ENCODE results near the gene SLC12A7. TPM values are rescaled to one million over a fixed set of nuclear protein-coding genes. Genes with fewer than 3 reads are reported as not detected.

SLC12A7 gene
- total RNA-seq, 1 donor: 3.4 TPM

DNA sequence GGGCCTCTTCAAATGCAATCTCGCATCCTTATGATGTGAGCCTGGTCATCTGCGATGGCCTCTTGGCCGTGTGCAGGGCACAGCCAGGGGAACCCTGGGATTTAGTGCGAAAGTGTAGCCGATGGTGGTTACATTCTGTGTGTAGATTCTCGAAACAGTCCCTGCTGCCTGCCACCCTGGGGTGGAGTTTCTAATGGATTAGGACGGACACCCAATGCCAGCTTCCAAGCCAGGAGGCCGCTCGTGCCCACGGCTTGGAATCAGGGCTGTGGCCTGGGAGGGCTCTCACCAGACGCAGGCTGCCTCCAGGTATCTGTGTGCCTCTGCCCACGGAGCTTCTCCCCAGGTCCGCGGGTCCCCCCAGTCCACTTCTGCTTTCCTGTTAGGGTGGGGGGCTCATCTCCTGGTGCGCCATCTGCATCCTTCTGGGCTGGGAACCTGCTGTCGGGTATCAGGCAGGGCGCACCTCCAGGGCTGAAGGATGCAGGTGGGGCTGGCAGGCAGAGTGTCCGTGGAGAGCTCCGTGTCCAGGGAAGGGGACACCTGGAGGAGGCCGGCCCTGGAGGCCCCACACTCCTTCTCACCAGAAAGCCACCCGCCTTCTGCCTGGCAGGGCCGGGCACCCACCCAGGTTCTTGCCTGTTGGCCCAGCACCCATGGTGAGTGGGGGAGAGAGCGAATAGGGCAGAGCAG is 3.4 kb upstream of the SLC12A7 start:
- H3K4me3 ChIP-seq (ENCODE audit: low read depth, low read length): no peak overlapping the region
- TF ChIP-seq, protein P1, sequence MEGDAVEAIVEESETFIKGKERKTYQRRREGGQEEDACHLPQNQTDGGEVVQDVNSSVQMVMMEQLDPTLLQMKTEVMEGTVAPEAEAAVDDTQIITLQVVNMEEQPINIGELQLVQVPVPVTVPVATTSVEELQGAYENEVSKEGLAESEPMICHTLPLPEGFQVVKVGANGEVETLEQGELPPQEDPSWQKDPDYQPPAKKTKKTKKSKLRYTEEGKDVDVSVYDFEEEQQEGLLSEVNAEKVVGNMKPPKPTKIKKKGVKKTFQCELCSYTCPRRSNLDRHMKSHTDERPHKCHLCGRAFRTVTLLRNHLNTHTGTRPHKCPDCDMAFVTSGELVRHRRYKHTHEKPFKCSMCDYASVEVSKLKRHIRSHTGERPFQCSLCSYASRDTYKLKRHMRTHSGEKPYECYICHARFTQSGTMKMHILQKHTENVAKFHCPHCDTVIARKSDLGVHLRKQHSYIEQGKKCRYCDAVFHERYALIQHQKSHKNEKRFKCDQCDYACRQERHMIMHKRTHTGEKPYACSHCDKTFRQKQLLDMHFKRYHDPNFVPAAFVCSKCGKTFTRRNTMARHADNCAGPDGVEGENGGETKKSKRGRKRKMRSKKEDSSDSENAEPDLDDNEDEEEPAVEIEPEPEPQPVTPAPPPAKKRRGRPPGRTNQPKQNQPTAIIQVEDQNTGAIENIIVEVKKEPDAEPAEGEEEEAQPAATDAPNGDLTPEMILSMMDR (IDR thresholded peaks at IDR 0.05; ENCODE audit: insufficient read depth, low read length): no peak
- no peak for DNase-seq (ENCODE audit: low read depth)

DNA sequence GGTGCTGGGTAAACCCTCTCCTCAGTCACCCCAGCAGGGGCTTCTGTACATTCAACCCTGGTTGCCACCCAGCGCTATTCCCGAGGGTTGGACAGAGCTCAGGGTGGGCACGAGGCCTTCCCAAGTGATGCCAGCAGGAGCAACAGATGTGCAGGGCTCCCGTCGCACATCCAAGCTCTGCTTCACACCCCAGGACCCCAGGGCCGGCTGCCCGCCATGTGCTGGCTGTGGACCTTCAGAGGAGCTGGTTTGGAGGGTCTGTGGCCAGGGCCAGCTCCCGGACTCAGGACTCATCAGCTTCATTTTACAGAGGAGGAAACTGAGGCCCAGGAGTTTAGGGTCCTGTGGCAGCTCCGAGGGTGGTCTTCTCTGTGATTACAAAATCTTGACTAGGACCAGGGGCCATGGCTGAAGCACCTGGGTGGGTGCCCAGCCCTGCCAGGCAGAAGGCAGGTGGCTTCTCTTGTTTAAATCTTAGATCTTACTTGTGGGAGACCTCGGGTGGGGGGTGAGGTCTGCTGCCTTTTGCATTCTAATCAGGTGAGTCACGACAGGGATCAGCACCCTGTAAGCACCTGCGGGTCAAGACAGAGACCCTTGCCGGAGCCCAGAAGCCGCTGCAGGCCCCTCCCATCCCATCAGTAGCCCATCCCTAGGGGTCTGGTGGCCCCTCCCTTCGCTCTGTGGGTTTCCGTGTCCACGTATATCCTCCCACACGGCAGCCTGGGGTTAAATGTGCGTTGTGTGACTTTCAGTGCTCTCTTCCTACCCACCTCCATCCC is 2.1 kb upstream of the SLC12A7 start:
- DNase-seq (ENCODE audit: low read depth): no peak
- TF ChIP-seq, protein P1 (IDR thresholded peaks at IDR 0.05; ENCODE audit: insufficient read depth, low read length): no peak
- no peak overlapping the region for H3K4me3 ChIP-seq (ENCODE audit: low read depth, low read length)

DNA sequence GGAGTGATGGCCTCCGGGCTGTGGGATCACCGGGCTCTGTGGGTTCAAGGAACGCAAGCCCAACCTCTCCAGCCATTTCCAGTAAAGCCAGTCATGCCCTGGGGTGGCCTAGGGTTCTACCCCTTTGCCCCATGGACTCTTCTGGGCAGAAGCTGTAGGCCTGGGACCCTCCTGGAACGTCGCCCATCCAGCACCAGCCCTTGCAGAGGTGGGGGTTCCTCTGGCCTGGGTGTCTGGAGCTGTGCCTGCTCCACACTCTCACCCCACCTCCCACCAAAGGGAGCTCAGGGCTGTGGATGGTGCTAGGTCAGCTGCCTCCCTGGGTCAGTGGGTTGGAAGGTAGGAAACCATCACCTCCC is 1.4 kb upstream of the SLC12A7 start:
- TF ChIP-seq, protein P1 (IDR thresholded peaks at IDR 0.05; ENCODE audit: insufficient read depth, low read length): no peak
- no peak overlapping the region for H3K4me3 ChIP-seq (ENCODE audit: low read depth, low read length)
- no peak for DNase-seq (ENCODE audit: low read depth)

DNA sequence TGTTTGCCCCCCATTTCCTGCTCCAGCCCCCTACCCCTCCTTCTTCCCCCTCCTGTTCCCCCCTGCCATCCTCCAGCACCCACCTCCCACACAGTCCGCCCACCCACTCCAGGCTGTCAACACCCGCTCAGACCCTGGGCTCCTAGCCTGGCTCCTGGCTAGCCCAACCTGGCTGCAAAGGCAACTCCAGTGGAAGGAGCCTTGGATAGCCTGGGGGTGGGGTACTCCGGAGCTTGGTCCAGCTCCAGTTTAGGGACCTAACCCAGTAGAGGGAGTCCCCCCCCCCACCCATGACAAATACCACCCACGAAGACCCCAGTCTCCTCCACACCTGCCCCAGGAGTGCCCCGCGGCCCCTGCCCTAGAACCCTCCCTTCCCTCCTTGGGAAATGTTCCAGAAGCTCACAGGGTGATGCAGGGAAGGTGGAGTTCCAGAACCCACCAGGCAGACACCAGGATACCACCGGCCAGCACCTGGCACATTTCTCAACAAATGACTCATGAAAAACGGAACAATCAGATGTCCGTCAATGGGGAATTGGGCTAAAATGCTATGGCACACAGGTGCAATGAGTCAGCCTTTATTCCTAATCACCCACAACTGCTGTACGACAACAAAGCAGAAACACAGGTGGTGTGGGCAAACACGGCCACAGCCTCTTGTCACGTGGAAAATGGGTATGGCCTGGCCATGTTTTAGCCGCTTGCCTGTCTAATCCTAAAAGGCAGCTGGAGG is 901 bp upstream of the SLC12A7 start:
- TF ChIP-seq, protein P1 (IDR thresholded peaks at IDR 0.05; ENCODE audit: insufficient read depth, low read length): no peak
- no peak for DNase-seq (ENCODE audit: low read depth)
- H3K4me3 ChIP-seq (ENCODE audit: low read depth, low read length): no peak overlapping the region

DNA sequence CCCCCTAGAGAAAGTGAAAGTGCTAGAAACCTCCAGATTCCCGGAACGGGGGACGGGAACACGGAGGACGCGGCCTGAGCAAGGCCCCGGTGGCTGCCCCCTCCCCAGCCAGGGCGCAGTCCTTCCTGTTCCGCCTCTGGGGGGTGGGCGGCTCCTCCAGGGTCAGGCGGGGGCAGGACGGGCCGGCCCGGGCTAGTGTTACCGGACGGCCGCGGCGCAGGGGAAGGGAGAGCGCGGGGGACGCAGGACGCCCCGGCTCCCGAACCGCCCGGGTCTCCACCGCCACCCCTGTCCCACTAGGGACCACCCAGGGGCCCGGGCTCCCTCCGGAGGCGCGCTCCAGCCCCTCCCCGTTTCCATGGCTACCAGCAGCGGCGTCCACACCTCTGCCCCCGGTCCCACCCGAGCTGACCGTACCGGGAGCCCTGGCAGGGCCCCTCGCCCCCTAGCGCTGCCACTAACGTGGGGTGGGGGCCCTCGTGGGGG is 579 bp downstream of the SLC12A7 start:
- DNase-seq (ENCODE audit: low read depth): no peak
- TF ChIP-seq, protein P1 (IDR thresholded peaks at IDR 0.05; ENCODE audit: insufficient read depth, low read length): no peak
- H3K4me3 ChIP-seq (ENCODE audit: low read depth, low read length): peak overlapping the region; percentile 75

- TF ChIP-seq, protein P1 (IDR thresholded peaks at IDR 0.05; ENCODE audit: insufficient read depth, low read length): no peak
- DNase-seq (ENCODE audit: low read depth): no peak
- peak overlapping the region; percentile 75 for H3K4me3 ChIP-seq (ENCODE audit: low read depth, low read length)
These were observed 1.3 kb downstream of the SLC12A7 start for GRCh38 chr5:1110307-1111240.

Data from fibroblast of the aortic adventitia (primary cell).